ENCODE measurements around the gene RNF111. TPM values are rescaled to one million over a fixed set of nuclear protein-coding genes. Genes with fewer than 3 reads are reported as not detected.
A peak's percentile ranks its signal among the peaks of the same experiment; 100 is the strongest.

Gene RNF111
- polyA plus RNA-seq, 2 of the 4 experiments (the other 2 are of a cell fraction), result 25.0 to 42.7 TPM

DNA sequence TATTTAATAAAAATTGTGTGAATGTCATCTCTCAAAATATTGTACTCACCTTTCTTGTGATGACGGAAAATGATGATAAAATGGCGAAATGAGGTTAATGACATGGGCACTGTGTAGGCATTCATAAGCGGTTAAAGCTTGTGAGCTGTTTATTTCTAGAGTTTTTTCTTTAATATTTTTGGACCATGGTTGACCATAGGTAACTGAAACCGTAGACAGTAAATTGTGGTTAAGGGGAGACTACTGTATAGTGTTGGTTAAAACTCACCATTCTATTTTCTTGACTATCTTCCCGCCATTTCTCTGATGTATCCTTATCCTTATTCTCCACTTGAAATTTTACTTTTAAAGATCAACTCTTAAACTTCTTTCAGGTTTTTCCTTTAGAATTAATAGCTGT, 14.5 kb downstream of the RNF111 start:
- no peak for DNase-seq (ENCODE audit: low read depth in 1 of 2, low spot score in 1 of 2)
- TF ChIP-seq EHF (CRISPR knock-in tag; IDR thresholded peaks at IDR 0.05) (no peak), ESRRA (IDR thresholded peaks at IDR 0.05; ENCODE audit: borderline replicate concordance, low read length) (no peak), FOSL2 (IDR thresholded peaks at IDR 0.05) (no peak), FOSL2 (CRISPR knock-in tag; IDR thresholded peaks at IDR 0.05) (no peak), PHF8 (IDR thresholded peaks at IDR 0.05; ENCODE audit: borderline replicate concordance, low read depth) (no peak), EP300 (IDR thresholded peaks at IDR 0.05) (no peak), KDM1A (IDR thresholded peaks at IDR 0.05; ENCODE audit: low read depth) (no peak), NR3C1 (IDR thresholded peaks at IDR 0.05) (no peak), CHD4 (IDR thresholded peaks at IDR 0.05; ENCODE audit: borderline replicate concordance) (no peak), HDAC2 (IDR thresholded peaks at IDR 0.05) (no peak), ZSCAN20 (CRISPR knock-in tag; IDR thresholded peaks at IDR 0.05) (no peak), ZC3H11A (IDR thresholded peaks at IDR 0.05) (no peak), SREBF2 (IDR thresholded peaks at IDR 0.05) (no peak), RFX5 (IDR thresholded peaks at IDR 0.05) (no peak)
- TF ChIP-seq, protein P1, sequence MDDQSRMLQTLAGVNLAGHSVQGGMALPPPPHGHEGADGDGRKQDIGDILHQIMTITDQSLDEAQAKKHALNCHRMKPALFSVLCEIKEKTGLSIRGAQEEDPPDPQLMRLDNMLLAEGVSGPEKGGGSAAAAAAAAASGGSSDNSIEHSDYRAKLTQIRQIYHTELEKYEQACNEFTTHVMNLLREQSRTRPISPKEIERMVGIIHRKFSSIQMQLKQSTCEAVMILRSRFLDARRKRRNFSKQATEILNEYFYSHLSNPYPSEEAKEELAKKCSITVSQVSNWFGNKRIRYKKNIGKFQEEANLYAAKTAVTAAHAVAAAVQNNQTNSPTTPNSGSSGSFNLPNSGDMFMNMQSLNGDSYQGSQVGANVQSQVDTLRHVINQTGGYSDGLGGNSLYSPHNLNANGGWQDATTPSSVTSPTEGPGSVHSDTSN (IDR thresholded peaks at IDR 0.05), result no peak
- TF ChIP-seq, protein P2, sequence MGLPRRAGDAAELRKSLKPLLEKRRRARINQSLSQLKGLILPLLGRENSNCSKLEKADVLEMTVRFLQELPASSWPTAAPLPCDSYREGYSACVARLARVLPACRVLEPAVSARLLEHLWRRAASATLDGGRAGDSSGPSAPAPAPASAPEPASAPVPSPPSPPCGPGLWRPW (IDR thresholded peaks at IDR 0.05), result no peak
- ChIA-PET CTCF (interaction anchor here (1.3 to 2.7 kb wide), 4 partner anchors 14 to 500 kb away, joined by 3 to 9 read pairs (median 6); partner anchors contain the start of gene RNF111), POLR2A (no interaction called here)
- Histone ChIP-seq H3K9me3 (no peaks in the 10 kb centered on the region), H3K4me1 (peaks cover 12% of the 10 kb centered on the region), H3K4me3 (no peak overlapping the region), H3K4me2 (no peak overlapping the region), H3K27ac (no peak overlapping the region)
- no peak for ATAC-seq
- whole genome bisulfite sequencing (ENCODE audit: missing lambda C conversion rate), result 92% methylated on average over 5 of the region's 5 CpGs
- FAIRE-seq, result peak; percentile 63

DNA sequence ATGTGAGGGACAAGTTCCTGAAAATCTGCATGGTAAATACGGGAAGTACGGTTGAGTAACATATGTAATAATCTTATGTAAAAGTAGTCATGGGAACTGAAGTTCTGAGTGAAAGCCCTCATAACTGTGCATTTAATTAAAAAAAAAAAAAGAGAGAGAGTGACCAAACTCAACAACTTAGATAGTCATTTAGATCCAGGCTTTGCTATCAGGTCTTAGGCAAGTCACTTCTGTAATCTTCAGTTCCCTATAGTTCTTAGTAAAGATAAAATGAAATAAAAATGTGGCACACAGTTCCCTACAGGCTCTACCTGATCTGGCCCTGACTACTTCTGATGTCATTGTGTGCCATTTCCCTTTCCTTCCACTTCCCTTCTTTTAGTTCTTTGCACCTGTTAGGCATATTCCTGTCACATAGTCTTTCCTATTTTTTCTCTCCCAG, 15.0 kb downstream of the RNF111 start:
- FAIRE-seq, result no peak
- POLR2A ChIA-PET, result no interaction called here
- 97% methylated on average over 2 of the region's 2 CpGs for WGBS (ENCODE audit: missing lambda C conversion rate)

DNA sequence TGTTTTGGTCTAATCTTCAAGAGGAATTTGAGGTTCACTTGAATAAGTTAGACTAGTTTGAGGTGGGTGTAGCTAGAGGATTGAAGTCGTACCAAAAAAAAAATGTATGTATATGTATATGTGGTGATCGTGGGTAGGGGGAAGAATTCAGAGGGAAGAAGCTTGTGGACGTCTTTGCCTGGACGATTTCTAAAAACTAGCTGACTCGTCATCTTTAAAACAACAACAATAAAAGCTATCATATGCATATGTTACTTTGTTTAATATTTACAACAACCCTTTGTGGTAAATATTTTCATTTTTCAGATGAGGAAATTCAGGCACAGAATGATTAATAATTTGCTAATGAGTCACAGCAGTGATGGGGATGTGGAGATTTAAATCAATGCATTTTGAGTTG, 18.1 kb downstream of the RNF111 start:
- ChIA-PET POLR2A (no interaction called here), CTCF (no interaction called here)

More for the DNA sequence above, 15.0 kb downstream of the RNF111 start:
- Histone ChIP-seq H3K9me3 (no peaks in the 10 kb centered on the region), H3K4me2 (no peak overlapping the region), H3K4me3 (no peak overlapping the region), H3K27ac (no peak overlapping the region), H3K4me1 (peaks cover 12% of the 10 kb centered on the region)
- ATAC-seq, result no peak
- TF ChIP-seq POLR2AphosphoS2 (conservative IDR thresholded peaks at IDR 0.05; ENCODE audit: low read length) (no peak), ZNF302 (CRISPR knock-in tag; IDR thresholded peaks at IDR 0.05) (no peak), ZC3H11A (IDR thresholded peaks at IDR 0.05) (no peak), FOSB (CRISPR knock-in tag; IDR thresholded peaks at IDR 0.05) (no peak), KDM1A (IDR thresholded peaks at IDR 0.05; ENCODE audit: low read depth) (no peak), POLR2A (IDR thresholded peaks at IDR 0.05; ENCODE audit: low read length) (no peak), RNF2 (IDR thresholded peaks at IDR 0.05; ENCODE audit: borderline replicate concordance, low read depth) (no peak)
- TF ChIP-seq, protein P3, sequence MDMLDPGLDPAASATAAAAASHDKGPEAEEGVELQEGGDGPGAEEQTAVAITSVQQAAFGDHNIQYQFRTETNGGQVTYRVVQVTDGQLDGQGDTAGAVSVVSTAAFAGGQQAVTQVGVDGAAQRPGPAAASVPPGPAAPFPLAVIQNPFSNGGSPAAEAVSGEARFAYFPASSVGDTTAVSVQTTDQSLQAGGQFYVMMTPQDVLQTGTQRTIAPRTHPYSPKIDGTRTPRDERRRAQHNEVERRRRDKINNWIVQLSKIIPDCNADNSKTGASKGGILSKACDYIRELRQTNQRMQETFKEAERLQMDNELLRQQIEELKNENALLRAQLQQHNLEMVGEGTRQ (IDR thresholded peaks at IDR 0.05), result no peak
- TF ChIP-seq, protein P4, sequence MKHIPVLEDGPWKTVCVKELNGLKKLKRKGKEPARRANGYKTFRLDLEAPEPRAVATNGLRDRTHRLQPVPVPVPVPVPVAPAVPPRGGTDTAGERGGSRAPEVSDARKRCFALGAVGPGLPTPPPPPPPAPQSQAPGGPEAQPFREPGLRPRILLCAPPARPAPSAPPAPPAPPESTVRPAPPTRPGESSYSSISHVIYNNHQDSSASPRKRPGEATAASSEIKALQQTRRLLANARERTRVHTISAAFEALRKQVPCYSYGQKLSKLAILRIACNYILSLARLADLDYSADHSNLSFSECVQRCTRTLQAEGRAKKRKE (CRISPR knock-in tag; IDR thresholded peaks at IDR 0.05; ENCODE audit: low read depth), result no peak
- CTCF ChIA-PET, result interaction anchor here (0.8 to 2.7 kb wide), 6 partner anchors 12 to 499 kb away, joined by 3 to 9 read pairs (median 6); partner anchors contain the start of gene RNF111
- DNase-seq (ENCODE audit: low read depth in 1 of 2, low spot score in 1 of 2), result no peak

More for the DNA sequence above, 18.1 kb downstream of the RNF111 start:
- Histone ChIP-seq H3K4me2 (0 out of 3 replicates have a peak overlapping the region, but pooled peaks have one; percentile 8), H3K4me3 (no peak overlapping the region), H3K4me1 (peaks cover 12% of the 10 kb centered on the region), H3K9me3 (no peaks in the 10 kb centered on the region), H3K27ac (no peak overlapping the region)
- 83% methylated on average over 5 of the region's 5 CpGs for WGBS (ENCODE audit: missing lambda C conversion rate)
- DNase-seq (ENCODE audit: low read depth in 1 of 2, low spot score in 1 of 2), result no peak
- ATAC-seq, result no peak
- peak; percentile 49 for FAIRE-seq
- TF ChIP-seq SMC3 (IDR thresholded peaks at IDR 0.05) (no peak), MAFK (IDR thresholded peaks at IDR 0.05; ENCODE audit: partially characterized antibody) (peak; percentile 94), FOSL2 (IDR thresholded peaks at IDR 0.05) (no peak), FOSL2 (CRISPR knock-in tag; IDR thresholded peaks at IDR 0.05) (peak; percentile 43; the same call in 1 of the 2 replicates)
